ENCODE measurements around the gene ACBD3. TPM values are rescaled to one million over a fixed set of nuclear protein-coding genes. Genes with fewer than 3 reads are reported as not detected.

Gene ACBD3
- total and polyA plus RNA-seq, 9 donors: 17.6 to 45.9 (median 35.1) TPM

DNA sequence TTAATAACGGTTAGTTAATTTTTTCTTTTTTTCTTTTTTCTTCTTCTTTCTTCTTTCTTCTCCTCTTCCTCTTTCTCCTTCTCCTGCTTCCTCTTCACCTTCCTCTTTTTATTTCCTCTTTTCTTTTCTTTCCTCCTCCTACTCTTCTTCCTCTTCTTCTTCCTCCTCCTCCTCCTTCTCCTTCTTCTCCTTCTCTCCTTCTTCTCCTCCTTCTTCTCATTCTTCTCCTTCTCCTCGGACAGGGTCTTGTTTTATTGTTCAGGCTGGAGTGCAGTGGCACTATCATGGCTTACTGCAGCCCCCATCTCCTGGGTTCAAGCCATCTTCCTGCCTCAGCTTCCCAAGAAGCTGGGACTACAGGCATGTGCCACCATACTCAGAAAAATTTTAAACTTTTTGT is 13.4 kb upstream of the ACBD3 start:
- no peak for DNase-seq
- intact Hi-C loops (cut with DNase I): loop anchor here (5.0 to 10.0 kb wide), 4 partner anchors 73 to 135 kb away; partner anchors contain the start of gene H3-3A (in 1 of the 4)
- H3K4me3 ChIP-seq: no peak overlapping the region
- no peak for TF ChIP-seq EP300 (IDR thresholded peaks at IDR 0.05)
- no peak for TF ChIP-seq POLR2A (IDR thresholded peaks at IDR 0.05)
- TF ChIP-seq, protein P1, sequence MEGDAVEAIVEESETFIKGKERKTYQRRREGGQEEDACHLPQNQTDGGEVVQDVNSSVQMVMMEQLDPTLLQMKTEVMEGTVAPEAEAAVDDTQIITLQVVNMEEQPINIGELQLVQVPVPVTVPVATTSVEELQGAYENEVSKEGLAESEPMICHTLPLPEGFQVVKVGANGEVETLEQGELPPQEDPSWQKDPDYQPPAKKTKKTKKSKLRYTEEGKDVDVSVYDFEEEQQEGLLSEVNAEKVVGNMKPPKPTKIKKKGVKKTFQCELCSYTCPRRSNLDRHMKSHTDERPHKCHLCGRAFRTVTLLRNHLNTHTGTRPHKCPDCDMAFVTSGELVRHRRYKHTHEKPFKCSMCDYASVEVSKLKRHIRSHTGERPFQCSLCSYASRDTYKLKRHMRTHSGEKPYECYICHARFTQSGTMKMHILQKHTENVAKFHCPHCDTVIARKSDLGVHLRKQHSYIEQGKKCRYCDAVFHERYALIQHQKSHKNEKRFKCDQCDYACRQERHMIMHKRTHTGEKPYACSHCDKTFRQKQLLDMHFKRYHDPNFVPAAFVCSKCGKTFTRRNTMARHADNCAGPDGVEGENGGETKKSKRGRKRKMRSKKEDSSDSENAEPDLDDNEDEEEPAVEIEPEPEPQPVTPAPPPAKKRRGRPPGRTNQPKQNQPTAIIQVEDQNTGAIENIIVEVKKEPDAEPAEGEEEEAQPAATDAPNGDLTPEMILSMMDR (IDR thresholded peaks at IDR 0.05): no peak
- H3K36me3 ChIP-seq: no peaks in the 10 kb centered on the region
- WGBS, 3 donors: 68 to 73% (median 71%) methylated on average over 2 of the region's 2 CpGs
- no peak overlapping the region for H3K27ac ChIP-seq
- H3K4me1 ChIP-seq (ENCODE audit: insufficient read depth): no peaks in the 10 kb centered on the region
- no peaks in the 10 kb centered on the region for H3K9me3 ChIP-seq
- no peaks in the 10 kb centered on the region for H3K27me3 ChIP-seq

DNA sequence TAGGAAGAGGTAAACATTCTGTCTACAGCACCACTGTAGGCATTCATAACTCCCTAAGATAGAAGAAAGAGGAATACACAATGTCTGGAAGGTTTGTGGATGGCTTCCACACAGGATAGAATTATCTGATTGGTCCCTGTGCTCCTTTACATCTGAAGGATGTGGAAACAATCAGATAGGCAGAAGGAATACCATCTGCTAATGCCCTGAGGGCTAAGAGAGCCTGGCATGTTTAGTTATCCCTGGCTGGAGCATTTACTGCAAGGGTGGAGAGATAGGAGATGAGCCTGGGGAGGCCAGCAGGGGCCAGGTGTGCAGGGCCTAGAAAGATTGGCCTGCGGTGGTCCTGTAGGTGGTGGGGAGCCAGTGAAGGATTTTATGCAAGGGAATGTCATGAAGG is 8.6 kb upstream of the ACBD3 start:
- Histone ChIP-seq H3K4me3 (no peak overlapping the region), H3K27me3 (no peaks in the 10 kb centered on the region), H3K9me3 (no peaks in the 10 kb centered on the region), H3K36me3 (no peaks in the 10 kb centered on the region), H3K4me1 (ENCODE audit: insufficient read depth) (no peaks in the 10 kb centered on the region), H3K27ac (no peak overlapping the region)
- TF ChIP-seq EP300 (IDR thresholded peaks at IDR 0.05) (no peak), POLR2A (IDR thresholded peaks at IDR 0.05) (no peak)
- TF ChIP-seq, protein P1 (IDR thresholded peaks at IDR 0.05): no peak
- no peak for DNase-seq
- intact Hi-C loops (cut with DNase I): loop anchor here (5.0 to 10.0 kb wide), 3 partner anchors 68 to 130 kb away; partner anchors contain the start of gene H3-3A (in 1 of the 4)
- WGBS, 3 donors: 84 to 92% (median 88%) methylated on average over 1 of the region's 1 CpG

GRCh38 chr1:226187380-226187779 is 839 bp upstream of the ACBD3 start:
- intact Hi-C loops (cut with DNase I): no loop called here
- no peaks in the 10 kb centered on the region for H3K36me3 ChIP-seq

DNA sequence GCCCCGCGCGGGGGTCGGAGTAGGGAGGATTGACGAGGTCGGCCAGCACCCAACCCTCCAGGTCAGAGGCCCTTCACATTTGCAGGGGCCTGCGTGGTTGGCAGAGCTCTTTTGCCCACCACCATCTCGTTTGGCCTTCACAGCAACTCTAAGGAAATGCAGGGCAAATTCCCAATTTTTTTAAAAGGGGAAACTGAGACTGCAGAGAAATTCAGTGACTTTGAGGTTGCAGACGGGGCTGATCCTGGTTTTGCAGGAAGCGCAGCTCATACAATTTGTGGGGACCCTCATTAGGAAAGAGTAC is 430 bp upstream of the ACBD3 start:
- Histone ChIP-seq H3K27me3 (no peaks in the 10 kb centered on the region), H3K27ac (peak overlapping the region; percentile 79 to 93), H3K4me3 (peak overlapping the region; percentile 79), H3K9me3 (no peaks in the 10 kb centered on the region), H3K36me3 (no peaks in the 10 kb centered on the region), H3K4me1 (ENCODE audit: insufficient read depth) (peaks cover 4% of the 10 kb centered on the region)
- 3 to 4% (median 3%) methylated on average over 10 of the region's 10 CpGs for WGBS, 3 donors
- intact Hi-C loops (cut with DNase I): no loop called here
- no peak for DNase-seq
- TF ChIP-seq, protein P1 (IDR thresholded peaks at IDR 0.05): peak in 1 of 3 donors; percentile 3
- no peak for TF ChIP-seq POLR2A (IDR thresholded peaks at IDR 0.05)

More at GRCh38 chr1:226187380-226187779, 839 bp upstream of the ACBD3 start:
- Histone ChIP-seq H3K27ac (peak overlapping the region in 1 of 2 donors; percentile 93), H3K27me3 (no peaks in the 10 kb centered on the region), H3K9me3 (no peaks in the 10 kb centered on the region), H3K4me3 (no peak overlapping the region), H3K4me1 (ENCODE audit: insufficient read depth) (peaks cover under 1% of the 10 kb centered on the region)
- TF ChIP-seq, protein P1 (IDR thresholded peaks at IDR 0.05): no peak
- no peak for TF ChIP-seq POLR2A (IDR thresholded peaks at IDR 0.05)
- TF ChIP-seq EP300 (IDR thresholded peaks at IDR 0.05): no peak
- WGBS, 3 donors: 54 to 75% (median 71%) methylated on average over 7 of the region's 7 CpGs
- no peak for DNase-seq
